H1 (cell line): ENCODE data around the gene NPHP3. TPM values are rescaled to one million over a fixed set of nuclear protein-coding genes. Genes with fewer than 3 reads are reported as not detected.

Source experiments
- CTCF ChIA-PET: fragments of 300-600 bp; sonication (Branson Sonifier 250); formaldehyde crosslinking; loops from one replicate; lab custom pipeline; 2021; ENCODE audit not compliant: partially characterized antibody; lab: Charles Lee
- POLR2A ChIA-PET: fragments of 300-600 bp; sonication (Branson Sonifier 250); formaldehyde crosslinking; loops from one replicate; lab custom pipeline; 2021; ENCODE audit warnings: inconsistent platforms; ENCODE audit not compliant: partially characterized antibody; lab: Charles Lee
- DNase-seq, 2 experiments: peaks; one replicate each; pipeline versions ENCODE4 v3.0.0 to v3.0.0-alpha.2; 2010 to 2022; ENCODE audit warnings: low spot score in 2 of 2, low read depth in 1 of 2, mixed read lengths in 1 of 2
- FAIRE-seq: peaks from 2 replicates; lab custom pipeline; 2011; peaks lifted over from hg19 to GRCh38; lab: Jason Lieb, UNC
- H2AFZ ChIP-seq: 2 replicates; pipeline ENCODE4 v1.8.1; 2012; ENCODE audit warnings: low read length, inconsistent platforms
- H2AK5ac ChIP-seq: 2 replicates; pipeline ENCODE4 v1.6.1; 2013; ENCODE audit warnings: low read depth, low read length
- H2BK120ac ChIP-seq: replicated peaks from 2 replicates; pipeline ENCODE3; 2013; ENCODE audit warnings: low read depth, low read length, inconsistent platforms
- H2BK12ac ChIP-seq: 2 replicates; pipeline ENCODE4 v1.6.1; 2013; ENCODE audit warnings: low read depth, low read length
- H2BK15ac ChIP-seq: 2 replicates; pipeline ENCODE4 v1.6.1; 2013; ENCODE audit warnings: low read length
- H2BK20ac ChIP-seq: 2 replicates; pipeline ENCODE4 v1.6.1; 2013; ENCODE audit warnings: low read length
- H2BK5ac ChIP-seq: 2 replicates; pipeline ENCODE4 v1.6.1; 2013; ENCODE audit warnings: low read depth, low read length
- H3K14ac ChIP-seq: 2 replicates; pipeline ENCODE4 v1.6.1; 2013; ENCODE audit warnings: inconsistent platforms; ENCODE audit not compliant: insufficient read length
- H3K18ac ChIP-seq: 2 replicates; pipeline ENCODE4 v1.6.1; 2013; ENCODE audit warnings: low read length; ENCODE audit errors: extremely low read depth
- H3K23ac ChIP-seq: 2 replicates; pipeline ENCODE4 v1.6.1; 2013; ENCODE audit warnings: inconsistent platforms; ENCODE audit not compliant: insufficient read length
- H3K23me2 ChIP-seq: 2 replicates; pipeline ENCODE4 v1.6.1; 2013; ENCODE audit warnings: low read depth, low read length
- H3K27ac ChIP-seq: 2 replicates; pipeline ENCODE4 v1.6.1; 2011; ENCODE audit warnings: low read depth, low read length, inconsistent platforms
- H3K27me3 ChIP-seq, 4 experiments: replicated peaks in 1 of 4; 1 replicate in 1 of 4; 2 replicates in 3 of 4; pipeline versions ENCODE4 v1.6.1 to v1.8.1; 2011 to 2013; ENCODE audit warnings: low read length in 3 of 4, mild to moderate bottlenecking in 3 of 4, inconsistent platforms in 2 of 4, mixed read lengths in 2 of 4, moderate library complexity in 1 of 4; ENCODE audit not compliant: control insufficient read depth in 3 of 4, insufficient read depth in 3 of 4; ENCODE audit errors: extremely low read depth in 1 of 4
- H3K36me3 ChIP-seq, 4 experiments: 2 replicates each; pipeline versions ENCODE4 v1.6.1 to v1.8.1; 2011 to 2013; ENCODE audit warnings: mild to moderate bottlenecking in 4 of 4, low read length in 3 of 4, moderate library complexity in 2 of 4, control low read depth in 1 of 4, inconsistent platforms in 1 of 4; ENCODE audit not compliant: insufficient read depth in 4 of 4, control insufficient read depth in 2 of 4
- H3K4ac ChIP-seq: replicated peaks from 2 replicates; pipeline ENCODE3; 2013; ENCODE audit warnings: low read length, low read depth, mixed read lengths, inconsistent platforms; ENCODE audit not compliant: insufficient read length
- H3K4me1 ChIP-seq, 4 experiments: replicated peaks in 1 of 4; 1 replicate in 1 of 4; 2 replicates in 3 of 4; pipeline versions ENCODE4 v1.6.1 to v1.8.1; 2011 to 2013; ENCODE audit warnings: low read length in 3 of 4, inconsistent platforms in 2 of 4, mixed read lengths in 1 of 4; ENCODE audit not compliant: insufficient read depth in 4 of 4, control insufficient read depth in 3 of 4
- H3K4me2 ChIP-seq, 2 experiments: 2 replicates each; pipeline versions ENCODE4 v1.6.1 to v1.8.1; 2011 to 2013; ENCODE audit warnings: low read depth in 2 of 2, low read length in 2 of 2, control low read depth in 1 of 2, inconsistent platforms in 1 of 2, mild to moderate bottlenecking in 1 of 2; ENCODE audit not compliant: insufficient read depth in 1 of 2
- H3K4me3 ChIP-seq, 4 experiments: fragments of 200-600, 300-600 bp in 1 of 4; sonication (generic), shearing (Covaris generic), sonication (Bioruptor Twin) in 1 of 4; 2 replicates each; pipeline versions ENCODE4 v1.5.1 to v1.8.1; 2011 to 2016; ENCODE audit warnings: low read length in 4 of 4, low read depth in 3 of 4, control low read depth in 2 of 4, inconsistent platforms in 2 of 4, mild to moderate bottlenecking in 2 of 4, mixed read lengths in 1 of 4, moderate library complexity in 1 of 4; ENCODE audit not compliant: insufficient read depth in 2 of 4; ENCODE audit errors: extremely low read depth in 1 of 4
- H3K56ac ChIP-seq: replicated peaks from 2 replicates; pipeline ENCODE3; 2013; ENCODE audit warnings: low read depth, mild to moderate bottlenecking, mixed read lengths, low read length, inconsistent platforms; ENCODE audit not compliant: insufficient read length
- H3K79me1 ChIP-seq: 2 replicates; pipeline ENCODE4 v1.6.1; 2013; ENCODE audit warnings: low read depth, low read length, control low read depth
- H3K79me2 ChIP-seq, 2 experiments: 2 replicates each; pipeline versions ENCODE4 v1.6.1 to v1.8.1; 2012 to 2013; ENCODE audit warnings: low read length in 2 of 2, mild to moderate bottlenecking in 2 of 2, inconsistent platforms in 1 of 2; ENCODE audit not compliant: insufficient read depth in 2 of 2, control insufficient read depth in 1 of 2
- H3K9ac ChIP-seq, 4 experiments: replicated peaks in 1 of 4; 1 replicate in 1 of 4; 2 replicates in 3 of 4; pipeline versions ENCODE4 v1.6.1 to v1.8.1; 2011 to 2013; ENCODE audit warnings: low read depth in 3 of 4, low read length in 3 of 4, control low read depth in 2 of 4, mild to moderate bottlenecking in 2 of 4, moderate library complexity in 2 of 4, inconsistent platforms in 1 of 4; ENCODE audit errors: extremely low read depth in 1 of 4
- H3K9me3 ChIP-seq, 2 experiments: 2 replicates each; pipeline versions ENCODE4 v1.6.1 to v1.8.1; 2012 to 2013; ENCODE audit warnings: mild to moderate bottlenecking in 2 of 2, moderate library complexity in 2 of 2, control low read depth in 1 of 2, inconsistent platforms in 1 of 2, low read depth in 1 of 2, low read length in 1 of 2, mixed read lengths in 1 of 2; ENCODE audit not compliant: insufficient read depth in 2 of 2
- H4K20me1 ChIP-seq, 2 experiments: replicated peaks in 1 of 2; 2 replicates each; pipeline versions ENCODE3 to v1.8.1; 2011 to 2013; ENCODE audit warnings: inconsistent platforms in 2 of 2, low read length in 2 of 2, mild to moderate bottlenecking in 1 of 2; ENCODE audit not compliant: insufficient read depth in 2 of 2, control insufficient read depth in 1 of 2
- H4K5ac ChIP-seq: 2 replicates; pipeline ENCODE4 v1.6.1; 2013; ENCODE audit warnings: low read length, low read depth, mixed read lengths, inconsistent platforms; ENCODE audit not compliant: insufficient read length
- H4K8ac ChIP-seq: 2 replicates; pipeline ENCODE4 v1.8.0; 2013; ENCODE audit warnings: mild to moderate bottlenecking, moderate library complexity, low read length, inconsistent platforms; ENCODE audit not compliant: insufficient read depth; ENCODE audit errors: extremely low read depth
- H4K91ac ChIP-seq: replicated peaks from 2 replicates; pipeline ENCODE3; 2013; ENCODE audit warnings: low read length, mixed read lengths, inconsistent platforms; ENCODE audit not compliant: insufficient read length
- CTCF ChIP-seq, 3 experiments: IDR thresholded peaks; 1 replicate in 2 of 3; 2 replicates in 1 of 3; pipeline versions ENCODE4 v1.5.1 to v1.6.1; 2011; ENCODE audit warnings: low read length in 3 of 3, mild to moderate bottlenecking in 3 of 3, inconsistent platforms in 2 of 3, low read depth in 1 of 3, moderate library complexity in 1 of 3; ENCODE audit not compliant: insufficient read depth in 1 of 3; ENCODE audit errors: control extremely low read depth in 1 of 3
- RAD21 ChIP-seq, 2 experiments: IDR thresholded peaks in 1 of 2; conservative IDR thresholded peaks in 1 of 2; 2 replicates each; pipeline ENCODE4 v1.6.1; 2011; ENCODE audit warnings: low read depth in 2 of 2, low read length in 2 of 2, improper control_type of control experiment in 1 of 2, inconsistent platforms in 1 of 2, mild to moderate bottlenecking in 1 of 2, moderate library complexity in 1 of 2
- SP2 ChIP-seq: IDR thresholded peaks from 2 replicates; pipeline ENCODE4 v1.6.1; 2012; ENCODE audit warnings: mild to moderate bottlenecking, low read length, inconsistent platforms
- TEAD4 ChIP-seq: IDR thresholded peaks from 2 replicates; pipeline ENCODE4 v1.6.1; 2012; ENCODE audit warnings: low read depth, low read length, inconsistent platforms, mixed read lengths
- WGBS, 2 experiments: shearing (Covaris generic) in 1 of 2; methylation state at CpG; one replicate each; pipeline versions ENCODE4 v1.1.6 to v1.1.7; 2013 to 2015; ENCODE audit warnings: low lambda C conversion rate in 2 of 2, mixed read lengths in 2 of 2, inconsistent platforms in 1 of 2, low coverage in 1 of 2, missing lambda C conversion rate in 1 of 2; ENCODE audit not compliant: insufficient replicate concordance in 2 of 2, insufficient coverage in 1 of 2, insufficient read length in 1 of 2; ENCODE audit errors: extremely low coverage in 1 of 2, missing lambda C conversion rate in 1 of 2; 5-methylcytosine and 5-hydroxymethylcytosine counted together
- polyA plus RNA-seq, 7 experiments: library from polyadenylated mRNA; depleted of rRNA in 3 of 7; stranded (reverse) in 5 of 7; unstranded in 2 of 7; fragments of >200 nt in 5 of 7; fragments of 200-250 nt in 2 of 7; gene quantifications; 1 replicate in 5 of 7; 2 replicates in 1 of 7; 4 replicates in 1 of 7; pipeline versions ENCODE4 v1.2.1 to v1.2.3, GENCODE V29; 2011 to 2013; ENCODE audit warnings: missing spikeins in 2 of 7, mixed read lengths in 2 of 7
- total RNA-seq: library from RNA; stranded (reverse); fragmentation: NEBNext Ultra II Directional; extraction: Animal tissue kit (Norgen Biotek cat#: 25700); gene quantifications from 2 replicates; pipeline ENCODE4 v1.2.1, GENCODE V29; 2021

NPHP3 gene
- total and polyA plus RNA-seq, 2 of the 8 experiments (the other 6 are each of a cell fraction or from before 2014, with no cell fraction given) = 6.8 to 14.8 TPM

GRCh38 chr3:132726341-132726823 lies 4.2 kb upstream of the NPHP3 start:
- no peak overlapping the region for H3K4me2 ChIP-seq
- POLR2A ChIA-PET = no interaction called here
- H3K56ac ChIP-seq = no peak overlapping the region
- H3K27me3 ChIP-seq = no peaks in the 10 kb centered on the region
- H2BK15ac ChIP-seq = no peak overlapping the region
- H3K27ac ChIP-seq = no peak overlapping the region
- H4K5ac ChIP-seq = no peak overlapping the region
- H4K20me1 ChIP-seq = no peaks in the 10 kb centered on the region
- no peak overlapping the region for H2BK20ac ChIP-seq
- H3K4me1 ChIP-seq = no peaks in the 10 kb centered on the region; a peak in 1 of 7 replicates
- H2AFZ ChIP-seq = no peak overlapping the region
- H3K79me2 ChIP-seq = no peaks in the 10 kb centered on the region
- FAIRE-seq = peak; percentile 89
- no peak overlapping the region for H2BK120ac ChIP-seq
- no peak overlapping the region for H4K8ac ChIP-seq
- H3K4me3 ChIP-seq = no peak overlapping the region
- DNase-seq = no peak
- 74% methylated on average over 2 of the region's 2 CpGs; no CpG with 5 or more reads in 1 of the 2 experiments for WGBS, 2 experiments
- CTCF ChIA-PET = interaction anchor here (0.6 to 8.9 kb wide), 52 partner anchors 11 to 1649 kb away, joined by 3 to 93 read pairs (median 4); partner anchors contain the start of genes ACAD11, BFSP2 and TMEM108
- no peak overlapping the region for H2AK5ac ChIP-seq
- no peaks in the 10 kb centered on the region for H3K9me3 ChIP-seq
- H2BK12ac ChIP-seq = no peak overlapping the region
- TF ChIP-seq SP2 (no peak), TEAD4 (peak; percentile 86), CTCF (IDR thresholded peaks at IDR 0.05; ENCODE audit: control extremely low read depth in 1 of 3, insufficient read depth in 1 of 3, low read depth in 1 of 3, low read length in 3 of 3) (peak in 2 of 3 experiments; percentile 34 to 63; a peak in 2 of 4 replicates), RAD21 (IDR thresholded peaks at IDR 0.05 in 1 of 2, conservative IDR thresholded peaks at IDR 0.05 in 1 of 2; ENCODE audit: low read depth in 2 of 2, low read length in 2 of 2) (peak; percentile 60 to 70)
- no peaks in the 10 kb centered on the region for H3K79me1 ChIP-seq
- H3K4ac ChIP-seq = no peak overlapping the region
- no peak overlapping the region for H3K14ac ChIP-seq
- H3K18ac ChIP-seq = no peak overlapping the region
- H3K9ac ChIP-seq = no peak overlapping the region
- no peaks in the 10 kb centered on the region for H3K23me2 ChIP-seq
- no peak overlapping the region for H2BK5ac ChIP-seq
- H3K36me3 ChIP-seq = no peaks in the 10 kb centered on the region
- no peak overlapping the region for H3K23ac ChIP-seq
- H4K91ac ChIP-seq = no peak overlapping the region
